NB4 (cell line): ENCODE results near the gene POLDIP3.
"Not testable (repeated sequence)": the region's sequence is repeated elsewhere in the genome, so short reads cannot be mapped to it uniquely, and the experiment has no call there.

Source experiments
- DNase-seq: peaks from one replicate; pipeline ENCODE4 v3.0.0; 2010; ENCODE audit warnings: low read depth
- H3K4me3 ChIP-seq: one replicate; pipeline ENCODE4 v1.5.1; 2011; ENCODE audit warnings: mild to moderate bottlenecking, low read depth, low read length, moderate library complexity
- CTCF ChIP-seq: IDR thresholded peaks from one replicate; pipeline ENCODE4 v1.5.1; 2012; ENCODE audit warnings: low read depth, low read length
- MAX ChIP-seq: IDR thresholded peaks from 2 replicates; pipeline ENCODE4 v1.6.1; 2011; ENCODE audit warnings: low read depth, low read length
- MYC ChIP-seq: IDR thresholded peaks from 2 replicates; pipeline ENCODE4 v1.6.1; 2011; ENCODE audit warnings: low read depth, low read length
- POLR2A ChIP-seq: IDR thresholded peaks from 2 replicates; pipeline ENCODE4 v1.6.1; 2011; ENCODE audit warnings: mild to moderate bottlenecking; ENCODE audit not compliant: insufficient read length; ENCODE audit errors: extremely low read depth

Gene POLDIP3

GRCh38 chr22:42613872-42614301, 796 bp downstream of the POLDIP3 start:
- peak; percentile 56 for DNase-seq
- TF ChIP-seq MAX (no peak), MYC (no peak), POLR2A (no peak), CTCF (no peak)

GRCh38 chr22:42612336-42612735, 2.3 kb downstream of the POLDIP3 start:
- no peak for DNase-seq
- no peak for TF ChIP-seq CTCF
- TF ChIP-seq MAX: no peak
- no peak for TF ChIP-seq POLR2A
- peak overlapping the region; percentile 82 for H3K4me3 ChIP-seq

More at GRCh38 chr22:42613872-42614301, 796 bp downstream of the POLDIP3 start:
- peak overlapping the region; percentile 82 for H3K4me3 ChIP-seq

GRCh38 chr22:42611051-42611450, 3.6 kb downstream of the POLDIP3 start:
- TF ChIP-seq CTCF (no peak), MAX (no peak), MYC (no peak), POLR2A (no peak)
- no peak overlapping the region for H3K4me3 ChIP-seq
- peak; percentile 23 for DNase-seq

- TF ChIP-seq MYC (no peak), POLR2A (no peak), MAX (no peak)
Measured at GRCh38 chr22:42610186-42610585, 4.5 kb downstream of the POLDIP3 start.

GRCh38 chr22:42608823-42609361, 5.8 kb downstream of the POLDIP3 start:
- no peak for DNase-seq
- no peak overlapping the region for H3K4me3 ChIP-seq
- no peak for TF ChIP-seq MAX
- no peak for TF ChIP-seq MYC

More at GRCh38 chr22:42610186-42610585, 4.5 kb downstream of the POLDIP3 start:
- H3K4me3 ChIP-seq: no peak overlapping the region
- DNase-seq: no peak

- no peak for DNase-seq
- no peak overlapping the region for H3K4me3 ChIP-seq
- TF ChIP-seq CTCF (no peak), POLR2A (no peak), MYC (no peak), MAX (no peak)
Measured at GRCh38 chr22:42608136-42608822, 6.4 kb downstream of the POLDIP3 start.

GRCh38 chr22:42607641-42608040, 7.0 kb downstream of the POLDIP3 start:
- H3K4me3 ChIP-seq, DNase-seq: not testable (repeated sequence)
